Measurements from ENCODE around the gene NRL.

The NRL gene

GRCh38 chr14:24065408-24065807 lies 49.3 kb downstream of the NRL start:
- no peak for DNase-seq (ENCODE audit: low spot score)

GRCh38 chr14:24064856-24065255 lies 49.9 kb downstream of the NRL start:
- DNase-seq (ENCODE audit: low spot score): no peak

GRCh38 chr14:24064091-24064795 lies 50.5 kb downstream of the NRL start:
- no peak for DNase-seq (ENCODE audit: low spot score)

- DNase-seq (ENCODE audit: low spot score): no peak
Measured at GRCh38 chr14:24063263-24063836, 51.4 kb downstream of the NRL start.

- no peak for DNase-seq (ENCODE audit: low spot score)
Measured at GRCh38 chr14:24062216-24062980, 52.4 kb downstream of the NRL start.

GRCh38 chr14:24060984-24061913 lies 53.5 kb downstream of the NRL start:
- no peak for DNase-seq (ENCODE audit: low spot score)

GRCh38 chr14:24060443-24060842 lies 54.3 kb downstream of the NRL start:
- no peak for DNase-seq (ENCODE audit: low spot score)

- no peak for DNase-seq (ENCODE audit: low spot score)
Measured at GRCh38 chr14:24059841-24060388, 54.8 kb downstream of the NRL start.

GRCh38 chr14:24058951-24059475 lies 55.7 kb downstream of the NRL start:
- DNase-seq (ENCODE audit: low spot score): no peak

GRCh38 chr14:24058260-24058950 lies 56.3 kb downstream of the NRL start:
- peak; percentile 96 for DNase-seq (ENCODE audit: low spot score)

- DNase-seq (ENCODE audit: low spot score): no peak
Measured at GRCh38 chr14:24057867-24058259, 56.9 kb downstream of the NRL start.

- DNase-seq (ENCODE audit: low spot score): no peak
Measured at GRCh38 chr14:24057271-24057670, 57.5 kb downstream of the NRL start.

- DNase-seq (ENCODE audit: low spot score): no peak
Measured at GRCh38 chr14:24056800-24057184, 58.0 kb downstream of the NRL start.

- DNase-seq (ENCODE audit: low spot score): no peak
Measured at GRCh38 chr14:24055971-24056799, 58.6 kb downstream of the NRL start.

- DNase-seq (ENCODE audit: low spot score): no peak
Measured at GRCh38 chr14:24054646-24055045, 60.1 kb downstream of the NRL start.

GRCh38 chr14:24054324-24054641 lies 60.5 kb downstream of the NRL start:
- no peak for DNase-seq (ENCODE audit: low spot score)

- no peak for DNase-seq (ENCODE audit: low spot score)
Measured at GRCh38 chr14:24053548-24054323, 61.0 kb downstream of the NRL start.

GRCh38 chr14:24052656-24053547 lies 61.8 kb downstream of the NRL start:
- no peak for DNase-seq (ENCODE audit: low spot score)
